Rectal smooth muscle tissue (tissue), 1 donor: ENCODE data around the gene RNF135.
"Not testable (repeated sequence)": the region's sequence is repeated elsewhere in the genome, so short reads cannot be mapped to it uniquely, and the experiment has no call there.

Experiments
- H3K27ac ChIP-seq: one replicate; pipeline ENCODE4 v1.7.0; 2013; ENCODE audit warnings: low read depth, low read length, inconsistent platforms
- H3K27me3 ChIP-seq: one replicate; pipeline ENCODE4 v1.7.0; 2013; ENCODE audit warnings: low read length; ENCODE audit not compliant: control insufficient read depth, insufficient read depth
- H3K36me3 ChIP-seq: one replicate; pipeline ENCODE4 v1.7.0; 2013; ENCODE audit warnings: low read length; ENCODE audit not compliant: control insufficient read depth, insufficient read depth
- H3K4me1 ChIP-seq: one replicate; pipeline ENCODE4 v1.7.0; 2013; ENCODE audit warnings: low read length; ENCODE audit not compliant: control insufficient read depth, insufficient read depth
- H3K4me3 ChIP-seq: one replicate; pipeline ENCODE4 v1.7.0; 2013; ENCODE audit warnings: low read length
- H3K9ac ChIP-seq: one replicate; pipeline ENCODE4 v1.7.0; 2013; ENCODE audit warnings: low read length

Gene RNF135

DNA sequence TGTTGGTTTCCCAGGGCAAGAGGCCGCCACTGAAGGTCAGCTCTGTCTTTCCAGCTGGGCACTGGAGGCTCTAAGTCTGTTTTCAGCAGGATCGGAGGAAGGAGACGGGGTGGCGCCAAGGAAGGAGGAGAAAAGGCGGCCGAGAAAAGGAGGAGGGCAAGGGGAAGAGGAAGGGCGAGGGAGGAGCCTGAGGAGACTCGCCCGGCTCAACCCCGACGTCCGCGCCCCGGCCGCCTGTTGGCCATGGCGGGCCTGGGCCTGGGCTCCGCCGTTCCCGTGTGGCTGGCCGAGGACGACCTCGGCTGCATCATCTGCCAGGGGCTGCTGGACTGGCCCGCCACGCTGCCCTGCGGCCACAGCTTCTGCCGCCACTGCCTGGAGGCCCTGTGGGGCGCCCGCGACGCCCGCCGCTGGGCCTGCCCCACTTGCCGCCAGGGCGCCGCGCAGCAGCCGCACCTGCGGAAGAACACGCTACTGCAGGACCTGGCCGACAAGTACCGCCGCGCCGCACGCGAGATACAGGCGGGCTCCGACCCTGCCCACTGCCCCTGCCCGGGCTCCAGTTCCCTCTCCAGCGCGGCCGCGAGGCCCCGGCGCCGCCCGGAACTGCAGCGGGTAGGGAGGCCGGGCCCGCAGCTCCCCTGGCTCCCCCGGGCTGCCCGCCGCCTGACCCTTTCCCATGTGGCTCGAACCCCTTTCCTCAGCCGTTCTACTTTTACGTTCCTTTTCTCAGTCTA lies at the start of gene RNF135:
TSS of gene RNF135 (plus strand) at position 209 of the 737 bp plus-strand sequence. CDS start at position 244, 35 bp downstream.
- Histone ChIP-seq H3K36me3 (peaks cover 4% of the 10 kb centered on the region), H3K27me3 (no peaks in the 10 kb centered on the region), H3K4me3 (peak within 1 kb of the TSS; percentile 90), H3K27ac (peak within 1 kb of the TSS; percentile 96), H3K9ac (peak within 1 kb of the TSS; percentile 88), H3K4me1 (peaks cover 2% of the 10 kb centered on the region)

GRCh38 chr17:30921544-30922196 lies 49.2 kb upstream of the RNF135 start, which contains the start of gene ADAP2:
Gene ADAP2, plus strand, starts transcription at chr17:30921945. Its CDS starts 70 bp downstream, at chr17:30922015.
- H3K27ac ChIP-seq: no peak within 1 kb of the TSS
- peak within 1 kb of the TSS; percentile 58 for H3K4me3 ChIP-seq
- peaks cover 6% of the 10 kb centered on the region for H3K27me3 ChIP-seq
- no peak within 1 kb of the TSS for H3K9ac ChIP-seq
- no peaks in the 10 kb centered on the region for H3K36me3 ChIP-seq
- H3K4me1 ChIP-seq: no peaks in the 10 kb centered on the region

DNA sequence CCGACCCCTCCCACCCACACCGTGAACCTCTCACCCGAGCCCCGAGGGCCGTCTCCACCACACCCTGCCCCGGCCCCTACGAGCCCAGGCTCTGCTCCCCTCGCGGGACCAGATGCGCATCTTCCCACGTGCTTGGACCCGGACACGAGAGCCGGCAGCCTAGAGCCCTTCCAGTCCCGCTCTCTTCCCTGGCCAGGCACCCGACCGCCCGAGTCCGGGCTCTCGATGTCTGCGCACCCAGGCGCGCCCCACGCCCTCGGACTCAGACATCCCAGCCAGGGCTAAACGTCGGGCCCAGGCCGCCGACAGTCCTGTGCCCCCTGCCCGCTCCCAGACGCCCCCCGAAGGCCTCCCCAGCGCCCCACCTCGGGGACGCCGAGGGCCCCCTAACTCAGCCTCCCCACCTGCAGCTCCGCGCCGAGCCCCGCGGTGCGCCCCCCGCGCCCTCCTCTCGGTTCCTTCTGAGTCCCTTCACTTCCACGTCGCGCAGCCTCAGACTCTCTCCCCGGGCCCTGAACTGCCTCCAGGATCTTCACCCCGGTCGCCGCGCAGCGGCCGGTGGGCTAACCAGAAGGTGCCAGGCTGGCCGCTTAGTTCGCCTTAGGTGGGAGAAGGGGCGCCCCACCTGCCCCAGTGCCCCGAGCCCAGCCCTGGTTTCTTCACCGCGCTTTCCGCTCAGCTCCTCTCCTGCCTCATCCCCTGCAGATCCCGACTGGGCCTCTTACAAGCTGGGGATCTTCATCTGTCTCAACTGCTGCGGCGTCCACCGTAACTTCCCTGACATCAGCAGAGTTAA lies 48.4 kb upstream of the RNF135 start:
- Histone ChIP-seq H3K4me1 (no peaks in the 10 kb centered on the region), H3K27ac (no peak overlapping the region), H3K36me3 (no peaks in the 10 kb centered on the region), H3K27me3 (peaks cover 6% of the 10 kb centered on the region), H3K4me3 (peak overlapping the region; percentile 58), H3K9ac (no peak overlapping the region)

DNA sequence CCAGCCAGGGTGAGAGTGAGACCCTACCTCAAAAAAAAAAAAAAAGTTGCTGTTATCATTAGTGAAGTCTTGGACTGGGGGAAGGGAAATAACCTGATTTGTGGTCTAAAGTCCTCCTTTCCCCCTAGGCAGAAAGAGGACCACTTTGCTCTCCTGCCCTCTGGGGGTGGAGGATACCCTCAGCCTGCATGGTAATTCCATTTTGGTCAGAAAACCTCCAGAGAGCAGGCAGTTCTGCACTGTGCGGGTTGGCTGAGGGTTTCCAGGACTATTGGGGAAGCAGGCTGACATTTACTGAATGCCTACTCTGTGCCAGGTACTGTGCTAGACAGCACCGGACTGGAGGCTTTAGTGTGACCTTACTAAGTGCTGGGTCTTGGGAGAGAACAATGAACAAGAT lies 46.5 kb upstream of the RNF135 start:
- peaks cover 6% of the 10 kb centered on the region for H3K27me3 ChIP-seq

DNA sequence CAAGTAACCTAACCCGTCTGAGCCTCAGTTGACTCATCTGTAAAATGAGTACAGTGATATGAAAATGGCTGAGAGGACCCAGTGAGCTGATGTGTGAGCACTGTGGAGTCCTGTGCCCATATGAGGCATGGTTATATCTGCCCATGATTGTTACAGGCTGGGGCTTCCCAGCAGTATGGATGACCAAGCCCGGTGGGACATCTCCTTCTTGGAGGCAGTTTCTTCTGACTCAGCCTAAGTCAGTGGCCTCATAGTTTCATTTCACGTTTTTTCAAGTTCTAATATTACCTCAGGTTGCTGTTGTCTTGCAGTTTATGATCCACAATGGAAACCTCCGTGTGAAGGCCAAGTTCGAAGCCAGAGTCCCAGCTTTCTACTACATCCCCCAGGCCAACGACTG lies 44.3 kb upstream of the RNF135 start:
- Histone ChIP-seq H3K36me3 (no peaks in the 10 kb centered on the region), H3K4me3 (no peak overlapping the region), H3K27ac (no peak overlapping the region), H3K4me1 (no peaks in the 10 kb centered on the region), H3K9ac (no peak overlapping the region), H3K27me3 (peaks cover 6% of the 10 kb centered on the region)

More for the DNA sequence above, 46.5 kb upstream of the RNF135 start:
- Histone ChIP-seq H3K4me1 (no peaks in the 10 kb centered on the region), H3K9ac (no peak overlapping the region), H3K4me3 (no peak overlapping the region), H3K36me3 (no peaks in the 10 kb centered on the region), H3K27ac (no peak overlapping the region)

GRCh38 chr17:30927756-30928155 lies 43.1 kb upstream of the RNF135 start:
- Histone ChIP-seq H3K27ac (no peak overlapping the region), H3K9ac (no peak overlapping the region), H3K4me1 (no peaks in the 10 kb centered on the region), H3K4me3 (no peak overlapping the region), H3K36me3 (no peaks in the 10 kb centered on the region), H3K27me3 (peaks cover 2% of the 10 kb centered on the region)

GRCh38 chr17:30928584-30928983 lies 42.3 kb upstream of the RNF135 start:
- Histone ChIP-seq H3K9ac (no peak overlapping the region), H3K27me3 (no peaks in the 10 kb centered on the region), H3K27ac (no peak overlapping the region), H3K4me3 (no peak overlapping the region), H3K36me3 (no peaks in the 10 kb centered on the region), H3K4me1 (no peaks in the 10 kb centered on the region)

GRCh38 chr17:30929081-30929633 lies 41.7 kb upstream of the RNF135 start:
- Histone ChIP-seq H3K36me3 (no peaks in the 10 kb centered on the region), H3K27ac (no peak overlapping the region), H3K4me3 (no peak overlapping the region), H3K27me3 (no peaks in the 10 kb centered on the region), H3K9ac (no peak overlapping the region), H3K4me1 (no peaks in the 10 kb centered on the region)

DNA sequence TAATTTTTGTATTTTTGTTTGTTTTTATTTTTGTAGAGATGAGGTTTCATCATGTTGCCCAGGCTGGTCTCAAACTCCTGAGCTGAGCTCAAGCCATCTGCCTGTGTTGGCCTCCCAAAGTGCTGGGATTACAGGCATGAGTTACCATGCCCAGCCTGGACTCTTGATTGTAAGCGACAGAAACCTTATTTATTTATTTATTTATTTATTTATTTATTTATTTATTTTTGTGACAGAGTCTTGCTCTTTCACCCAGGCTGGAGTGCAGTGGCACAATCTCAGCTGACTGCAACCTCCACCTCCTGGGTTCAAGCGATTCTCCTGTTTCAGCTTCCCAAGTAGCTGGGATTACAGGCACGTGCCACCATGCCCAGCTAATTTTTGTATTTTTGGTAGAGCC lies 41.0 kb upstream of the RNF135 start:
- H3K36me3 ChIP-seq, H3K4me3 ChIP-seq, H3K4me1 ChIP-seq, H3K27me3 ChIP-seq, H3K9ac ChIP-seq, H3K27ac ChIP-seq: not testable (repeated sequence)

- no peaks in the 10 kb centered on the region for H3K4me1 ChIP-seq
- H3K27me3 ChIP-seq: no peaks in the 10 kb centered on the region
- H3K27ac ChIP-seq: no peak overlapping the region
Observed at GRCh38 chr17:30930495-30930894, 40.3 kb upstream of the RNF135 start.

GRCh38 chr17:30931582-30931981 lies 39.3 kb upstream of the RNF135 start:
- H3K4me3 ChIP-seq, H3K27ac ChIP-seq, H3K36me3 ChIP-seq, H3K4me1 ChIP-seq, H3K27me3 ChIP-seq, H3K9ac ChIP-seq: not testable (repeated sequence)

More at GRCh38 chr17:30930495-30930894, 40.3 kb upstream of the RNF135 start:
- Histone ChIP-seq H3K9ac (no peak overlapping the region), H3K4me3 (no peak overlapping the region), H3K36me3 (no peaks in the 10 kb centered on the region)

- Histone ChIP-seq H3K27me3 (no peaks in the 10 kb centered on the region), H3K27ac (no peak overlapping the region), H3K4me1 (no peaks in the 10 kb centered on the region), H3K4me3 (no peak overlapping the region), H3K9ac (no peak overlapping the region), H3K36me3 (no peaks in the 10 kb centered on the region)
Observed at GRCh38 chr17:30933966-30934365, 36.9 kb upstream of the RNF135 start.
